Activated CD8-positive, alpha-beta memory T cell treated with anti-CD3 and anti-CD28 coated beads for 36 hours (primary cell): ENCODE results near the gene CPVL. TPM values are rescaled to one million over a fixed set of nuclear protein-coding genes. Genes with fewer than 3 reads are reported as not detected.

ENCODE experiments used
- CTCF ChIA-PET: fragments of 350-600 bp; sonication (Branson Sonifier 250); formaldehyde crosslinking; loops from one replicate; lab custom pipeline; 2021; ENCODE audit warnings: antibody characterized with exemption; lab: Charles Lee
- POLR2A ChIA-PET: fragments of 350-600 bp; sonication (Branson Sonifier 250); formaldehyde crosslinking; loops from one replicate; lab custom pipeline; 2021; ENCODE audit warnings: antibody characterized with exemption; lab: Charles Lee
- total RNA-seq, 2 experiments: library from RNA; stranded (reverse); gene quantifications; one replicate each; pipeline ENCODE4 v1.2.3, GENCODE V29; 2021

The CPVL gene
- total RNA-seq: under 1 TPM in 1 of 2 experiments, not detected in 1; 0.25 TPM

DNA sequence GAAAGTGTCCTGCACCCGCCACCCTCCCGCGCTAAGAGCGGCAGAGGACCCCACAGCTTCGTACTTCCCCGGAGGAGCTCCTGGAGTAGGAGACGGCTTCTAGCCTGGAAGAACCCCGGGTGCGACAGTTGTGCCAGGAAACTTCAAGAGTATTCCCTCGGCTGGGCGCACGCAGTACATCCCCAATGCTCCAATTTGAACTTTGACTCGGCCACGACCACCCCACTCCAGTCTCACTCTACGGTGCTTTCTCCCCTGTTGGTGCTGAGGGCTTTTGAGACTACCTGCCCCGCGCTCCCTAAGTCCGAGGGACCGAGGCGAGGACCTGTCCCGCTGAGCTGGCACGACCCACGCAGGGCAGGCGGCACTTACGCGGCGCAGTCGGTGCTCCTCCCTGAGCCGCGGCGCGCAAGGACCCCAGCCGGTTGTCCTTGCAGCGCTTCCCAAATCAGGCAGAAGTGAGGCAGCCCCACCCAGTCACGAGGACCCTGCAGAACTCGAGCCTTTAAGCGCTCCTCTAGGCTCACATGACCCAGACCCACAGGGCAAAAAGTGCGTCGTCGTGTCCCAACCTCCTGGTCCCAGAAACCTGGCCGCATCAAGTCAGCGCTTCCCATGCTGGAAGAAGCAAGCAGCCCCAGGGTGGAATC is at the start of gene CPVL:
Gene CPVL, minus strand, starts transcription at position 481 of the 650 bp plus-strand sequence. CDS start 25,476 bp downstream, outside the sequence.
- CTCF ChIA-PET: no interaction called here

DNA sequence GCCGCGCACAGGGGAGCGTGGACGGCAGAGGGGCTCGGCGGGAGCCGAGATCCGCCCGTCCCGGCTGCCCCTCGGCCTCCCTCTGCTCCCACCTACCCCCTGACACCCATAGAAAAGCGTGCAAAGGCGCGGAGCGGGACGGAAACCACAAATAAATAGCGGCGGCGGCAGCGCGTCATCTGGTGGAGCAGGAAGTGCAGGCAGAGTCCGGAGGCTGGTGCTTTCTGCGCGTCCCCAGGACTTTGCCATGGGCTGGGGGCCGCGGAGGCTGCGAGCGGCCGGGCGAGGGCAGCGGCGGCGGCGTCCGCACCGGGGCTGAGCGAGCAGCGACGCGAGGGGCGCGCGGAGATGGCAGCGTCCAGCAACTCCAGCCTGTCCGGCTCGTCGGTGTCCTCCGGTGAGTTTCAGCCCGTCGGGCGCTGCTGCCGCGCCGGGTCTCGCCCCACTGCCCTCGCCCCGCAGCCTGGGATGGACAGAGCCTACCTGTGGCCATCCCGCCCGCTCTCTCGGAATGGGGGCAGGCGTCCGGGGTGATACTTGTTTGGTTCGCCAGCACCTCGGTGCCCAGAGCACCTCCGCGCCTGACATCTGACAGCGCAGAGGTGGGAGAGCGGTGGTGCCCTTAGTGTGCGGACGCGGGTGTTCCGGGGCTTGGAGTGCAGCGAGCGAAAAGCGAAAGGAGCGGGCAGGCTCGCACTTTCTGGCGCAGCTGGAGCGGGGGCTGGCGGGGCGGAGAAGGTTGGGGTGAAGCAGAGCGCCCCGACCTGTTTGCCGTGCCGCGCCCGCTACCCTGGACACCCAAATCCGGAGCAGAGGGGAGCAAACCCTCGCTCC is 48.5 kb upstream of the CPVL start, which contains the start of gene CHN2:
Gene CHN2, plus strand, starts transcription at position 182 of the 834 bp plus-strand sequence.
- ChIA-PET POLR2A (interaction anchor here (0.6 kb wide), 1 partner anchor 90 kb away, joined by 3 read pairs; no protein-coding TSS in a partner anchor), CTCF (interaction anchor here (0.7 to 1.4 kb wide), 4 partner anchors 48 to 1940 kb away, joined by 3 read pairs; no protein-coding TSS in a partner anchor)

More for the DNA sequence above, at the start of gene CPVL:
- POLR2A ChIA-PET: no interaction called here

DNA sequence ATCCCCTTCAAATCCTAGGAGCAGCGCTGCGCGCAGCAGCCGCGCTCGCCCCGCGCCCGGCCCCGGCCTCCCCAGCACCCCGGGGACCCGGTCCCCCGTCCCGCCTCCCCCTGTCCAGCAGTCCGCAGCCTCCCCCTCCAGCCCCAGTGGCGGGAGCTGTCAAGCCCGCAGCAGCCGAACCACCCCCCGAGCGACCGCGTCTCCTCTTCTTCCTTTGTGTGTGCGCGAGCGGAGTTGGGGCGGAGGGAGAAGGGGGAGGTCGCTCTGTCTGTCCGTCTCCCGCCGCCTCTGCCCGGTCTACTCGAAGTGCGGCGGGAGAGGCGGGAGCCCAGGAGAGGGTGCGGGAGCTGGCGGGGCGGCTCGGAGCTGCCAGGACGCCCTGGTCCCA is 47.9 kb upstream of the CPVL start:
- ChIA-PET CTCF (interaction anchor here (1.4 kb wide), 1 partner anchor 214 kb away, joined by 3 read pairs; no protein-coding TSS in a partner anchor), POLR2A (interaction anchor here (0.6 kb wide), 1 partner anchor 90 kb away, joined by 3 read pairs; no protein-coding TSS in a partner anchor)

DNA sequence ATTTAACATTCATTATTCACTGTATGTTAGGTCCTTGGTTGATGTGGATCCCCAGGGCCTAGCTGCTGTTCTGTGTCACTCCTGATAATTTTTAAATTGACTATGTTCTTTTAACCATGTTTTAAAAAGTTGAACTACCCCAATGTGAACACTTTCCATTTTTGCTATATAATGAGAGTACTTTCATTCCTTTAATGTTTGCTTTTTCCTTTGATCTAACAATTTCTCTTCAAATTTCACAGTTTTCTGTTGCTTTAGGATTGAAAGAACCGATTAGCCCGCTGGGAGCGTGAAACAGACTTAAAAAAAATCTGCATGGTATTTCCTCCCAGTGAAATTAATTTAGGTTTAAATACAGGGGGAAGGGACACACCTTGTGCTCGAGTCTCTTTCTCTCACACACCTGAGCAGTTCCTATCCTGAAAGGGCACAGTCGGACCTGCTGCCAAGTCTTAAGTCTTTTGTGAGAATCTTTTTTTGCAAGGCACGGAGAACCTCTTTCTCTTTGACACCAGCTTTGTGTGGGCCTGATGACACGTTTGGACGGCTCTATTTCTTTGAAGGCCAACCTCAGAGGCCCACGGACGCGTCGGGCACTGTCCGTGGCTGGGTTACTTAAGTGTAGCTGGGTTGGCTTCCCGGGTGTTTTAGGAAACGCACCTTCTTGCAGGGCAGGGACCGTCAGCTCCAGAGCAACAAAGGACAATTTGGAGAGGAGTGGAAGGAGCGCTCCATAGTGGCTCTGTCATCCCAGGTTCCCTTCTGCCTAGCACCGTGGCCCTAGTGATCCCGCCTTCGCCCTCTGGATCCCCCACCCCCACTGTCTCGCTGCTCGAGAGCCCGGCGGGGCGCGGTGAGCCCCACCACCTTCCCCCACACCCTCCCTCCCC is 47.2 kb upstream of the CPVL start:
- CTCF ChIA-PET: no interaction called here

DNA sequence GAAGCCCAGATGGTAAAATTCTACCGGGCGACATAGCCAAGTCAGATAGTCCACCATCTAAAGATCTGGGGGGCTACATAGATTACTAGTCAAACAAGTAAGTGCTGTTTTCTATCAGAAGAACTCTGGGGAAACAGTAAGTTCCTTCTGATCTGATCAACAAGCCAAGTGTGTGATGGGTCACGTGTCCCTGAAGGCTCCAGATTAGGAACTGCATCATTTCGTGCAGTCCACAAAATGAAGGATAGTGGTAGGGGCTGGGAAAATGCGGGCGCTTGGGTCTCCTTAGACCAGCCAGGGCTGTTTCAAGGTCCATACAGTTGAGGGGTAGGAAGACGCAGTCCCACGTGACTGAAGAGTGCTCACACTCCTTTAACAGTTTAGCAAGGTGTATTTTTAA is 46.5 kb upstream of the CPVL start:
- POLR2A ChIA-PET: no interaction called here
- CTCF ChIA-PET: no interaction called here

More for the DNA sequence above, 47.2 kb upstream of the CPVL start:
- POLR2A ChIA-PET: no interaction called here

- ChIA-PET CTCF (no interaction called here), POLR2A (no interaction called here)
Observed at GRCh38 chr7:29192323-29192722, 46.0 kb upstream of the CPVL start.

DNA sequence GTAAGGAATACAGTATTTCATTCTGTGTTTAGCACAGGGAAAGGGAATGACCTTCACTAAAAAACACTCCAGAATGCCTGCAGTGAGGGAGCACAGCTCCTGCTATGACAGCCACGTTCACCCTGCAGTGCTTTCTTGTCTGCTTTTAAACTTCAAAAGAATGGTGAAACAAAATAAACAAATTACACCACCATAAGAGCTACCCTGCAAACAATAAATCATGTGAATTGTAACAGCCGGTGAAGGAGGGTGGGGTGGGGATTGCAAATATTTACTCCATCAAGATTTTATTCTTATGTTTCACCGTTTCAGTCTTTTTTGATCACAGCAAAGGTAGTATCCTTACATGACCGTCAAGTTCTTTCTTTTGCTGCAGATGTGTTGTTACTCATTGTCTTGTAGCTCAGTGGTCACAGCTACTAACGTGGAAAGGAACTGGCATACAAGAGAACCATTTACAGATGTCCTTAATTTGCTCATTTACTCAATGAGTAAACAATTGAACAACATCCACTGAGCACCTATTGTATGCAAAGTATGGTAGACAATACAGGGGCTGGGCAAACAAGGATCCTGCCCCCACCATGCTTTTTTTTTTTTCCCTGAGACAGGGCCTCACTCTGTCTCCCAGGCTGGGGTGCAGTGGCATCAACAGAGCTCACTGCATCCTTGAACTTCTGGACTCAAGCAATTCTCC is 44.2 kb upstream of the CPVL start:
- POLR2A ChIA-PET: no interaction called here
- CTCF ChIA-PET: interaction anchor here (0.8 to 3.5 kb wide), 21 partner anchors 8 to 223 kb away, joined by 3 to 20 read pairs (median 4); no protein-coding TSS in a partner anchor

- ChIA-PET CTCF (interaction anchor here (0.5 to 3.5 kb wide), 27 partner anchors 8 to 268 kb away, joined by 3 to 20 read pairs (median 4); no protein-coding TSS in a partner anchor), POLR2A (no interaction called here)
Observed at GRCh38 chr7:29189743-29190201, 43.4 kb upstream of the CPVL start.

DNA sequence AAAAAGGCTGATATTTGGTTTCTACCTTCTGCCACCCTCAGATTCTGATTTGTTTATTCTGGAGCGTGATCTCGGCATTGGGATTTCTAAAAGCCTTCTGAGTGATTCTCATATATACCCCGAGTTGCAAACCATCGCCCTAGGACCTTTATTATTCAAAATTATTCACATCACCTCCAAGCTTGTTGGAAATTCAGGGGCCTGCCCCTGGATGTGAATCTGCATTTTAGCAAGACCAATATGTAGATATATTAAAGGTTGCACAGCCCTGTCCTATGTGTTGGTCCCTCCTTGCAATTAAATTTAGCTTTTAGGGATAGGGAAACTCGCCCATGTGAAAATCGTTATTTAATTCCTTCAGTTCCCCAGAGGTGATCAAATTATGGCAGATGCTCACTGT is 39.3 kb upstream of the CPVL start:
- ChIA-PET CTCF (interaction anchor here (0.6 kb wide), 1 partner anchor 57 kb away, joined by 5 read pairs; no protein-coding TSS in a partner anchor), POLR2A (no interaction called here)

DNA sequence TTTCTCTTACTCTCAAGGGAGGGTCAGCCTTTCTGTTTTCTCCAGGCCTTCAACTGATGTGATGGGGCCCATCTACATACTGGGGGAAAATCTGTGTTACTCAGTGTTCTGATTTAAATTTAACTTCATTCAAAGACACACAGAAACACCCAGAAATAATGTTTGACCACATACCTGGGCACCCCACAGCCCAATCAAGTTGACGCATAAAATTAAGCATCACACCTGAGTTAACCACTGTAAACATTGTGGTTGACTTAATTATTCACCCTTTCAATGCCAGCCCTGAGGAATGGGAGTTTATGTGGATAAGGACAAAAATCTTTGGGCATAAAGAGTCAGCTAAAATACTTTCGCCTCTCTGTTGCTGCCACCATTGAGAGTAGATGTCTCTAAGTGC is 38.3 kb upstream of the CPVL start:
- ChIA-PET POLR2A (no interaction called here), CTCF (no interaction called here)

DNA sequence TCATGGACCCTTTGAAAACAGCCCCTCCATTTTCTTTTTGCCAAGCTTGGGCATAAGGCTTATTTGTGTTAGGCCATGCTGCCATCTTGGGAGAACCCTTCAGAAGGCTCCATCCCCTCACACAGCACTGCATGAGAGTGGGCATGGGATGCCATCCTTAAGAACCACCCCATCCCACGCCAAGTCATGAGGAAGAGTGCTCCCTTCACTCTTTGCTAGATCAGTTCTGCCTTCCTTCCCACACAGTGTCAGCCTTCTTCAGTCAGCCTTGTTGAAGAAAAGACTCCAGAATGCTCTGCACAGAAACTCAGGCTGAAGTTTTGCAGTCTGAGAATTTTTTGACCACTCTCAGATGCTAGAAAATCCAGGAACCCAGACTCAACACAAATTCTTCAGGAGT is 32.8 kb upstream of the CPVL start:
- CTCF ChIA-PET: interaction anchor here (1.7 kb wide), 1 partner anchor 11 kb away, joined by 5 read pairs; no protein-coding TSS in a partner anchor

DNA sequence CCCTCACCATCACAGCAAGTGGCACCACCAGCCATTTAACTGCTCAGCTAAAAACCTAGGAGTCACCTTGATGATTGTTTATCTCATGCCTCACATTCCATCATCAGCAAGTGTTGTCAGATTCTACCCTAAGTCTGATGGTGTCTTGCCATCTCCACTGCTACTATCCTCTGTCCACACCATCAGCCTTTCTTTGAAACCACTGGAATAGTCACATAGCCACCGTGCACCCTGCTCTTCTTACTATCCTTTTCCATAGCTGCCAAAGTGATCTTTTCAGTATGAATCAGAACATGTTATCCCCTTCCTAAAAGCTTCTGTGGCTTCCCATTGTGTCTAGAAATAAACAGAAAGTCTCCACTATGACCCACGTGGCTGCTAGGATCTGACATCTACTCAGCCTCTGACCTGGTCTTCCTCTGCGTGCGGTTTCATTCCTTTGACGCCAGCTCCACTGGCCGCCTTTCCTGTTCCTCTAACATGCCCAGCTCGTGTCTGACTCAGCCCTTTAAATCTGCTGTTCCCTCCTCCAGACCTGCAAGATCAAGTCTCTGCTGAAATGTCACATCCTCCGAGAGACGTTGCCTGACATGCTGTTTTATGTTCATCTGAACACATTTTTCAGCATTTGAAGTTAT is 31.7 kb upstream of the CPVL start:
- ChIA-PET POLR2A (no interaction called here), CTCF (interaction anchor here (0.6 to 1.7 kb wide), 3 partner anchors 12 to 72 kb away, joined by 3 to 5 read pairs (median 5); no protein-coding TSS in a partner anchor)

More for the DNA sequence above, 32.8 kb upstream of the CPVL start:
- POLR2A ChIA-PET: no interaction called here

GRCh38 chr7:29173458-29173857 is 27.1 kb upstream of the CPVL start:
- POLR2A ChIA-PET: no interaction called here
- CTCF ChIA-PET: interaction anchor here (1.2 kb wide), 1 partner anchor 16 kb away, joined by 4 read pairs; no protein-coding TSS in a partner anchor

DNA sequence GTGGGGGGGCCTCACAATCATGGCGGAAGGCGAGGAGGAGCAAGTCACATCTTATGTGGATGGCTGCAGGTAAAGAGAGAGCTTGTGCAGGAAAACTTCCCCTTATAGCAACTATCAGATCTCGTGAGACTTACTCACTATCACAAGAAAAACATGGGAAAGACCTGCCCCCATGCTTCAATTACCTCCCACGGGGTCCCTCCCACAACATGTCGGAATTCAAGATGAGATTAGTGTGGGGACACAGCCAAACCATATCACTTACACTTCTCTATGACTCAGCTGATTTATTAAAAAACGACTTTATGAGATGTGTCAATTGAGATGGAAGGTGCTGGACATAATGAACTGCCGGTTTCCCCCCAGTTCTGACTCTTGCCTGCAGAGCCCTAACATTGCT is 24.4 kb upstream of the CPVL start:
- CTCF ChIA-PET: no interaction called here
- POLR2A ChIA-PET: no interaction called here

GRCh38 chr7:29167721-29168120 is 21.4 kb upstream of the CPVL start:
- POLR2A ChIA-PET: no interaction called here
- CTCF ChIA-PET: no interaction called here

DNA sequence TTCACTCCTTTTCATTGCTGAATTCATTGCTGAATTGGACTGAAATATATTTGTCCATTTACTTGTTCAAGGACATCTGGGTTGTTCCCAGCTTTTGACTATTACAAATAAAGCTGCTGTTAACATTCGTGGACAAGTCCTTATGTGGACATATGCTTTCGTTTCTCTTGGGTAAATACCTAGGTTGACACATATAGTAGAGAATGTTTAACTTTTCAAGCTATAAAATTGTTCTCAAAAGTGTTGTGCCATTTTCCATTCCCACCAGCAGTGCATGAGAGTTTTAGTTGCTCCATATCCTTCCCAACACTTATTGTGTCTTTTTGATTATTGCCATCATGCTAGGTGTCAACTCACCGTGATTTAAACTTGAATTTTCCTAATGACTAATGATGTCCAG is 17.5 kb upstream of the CPVL start:
- CTCF ChIA-PET: no interaction called here
- POLR2A ChIA-PET: no interaction called here

- CTCF ChIA-PET: no interaction called here
- POLR2A ChIA-PET: no interaction called here
Observed at GRCh38 chr7:29162577-29162976, 16.2 kb upstream of the CPVL start.

- POLR2A ChIA-PET: no interaction called here
- CTCF ChIA-PET: no interaction called here
Observed at GRCh38 chr7:29161231-29161630, 14.9 kb upstream of the CPVL start.
